ENCODE data around the gene TARS2.

The TARS2 gene

GRCh38 chr1:150521196-150521968, 34.2 kb downstream of the TARS2 start:
- TF ChIP-seq, protein P1, sequence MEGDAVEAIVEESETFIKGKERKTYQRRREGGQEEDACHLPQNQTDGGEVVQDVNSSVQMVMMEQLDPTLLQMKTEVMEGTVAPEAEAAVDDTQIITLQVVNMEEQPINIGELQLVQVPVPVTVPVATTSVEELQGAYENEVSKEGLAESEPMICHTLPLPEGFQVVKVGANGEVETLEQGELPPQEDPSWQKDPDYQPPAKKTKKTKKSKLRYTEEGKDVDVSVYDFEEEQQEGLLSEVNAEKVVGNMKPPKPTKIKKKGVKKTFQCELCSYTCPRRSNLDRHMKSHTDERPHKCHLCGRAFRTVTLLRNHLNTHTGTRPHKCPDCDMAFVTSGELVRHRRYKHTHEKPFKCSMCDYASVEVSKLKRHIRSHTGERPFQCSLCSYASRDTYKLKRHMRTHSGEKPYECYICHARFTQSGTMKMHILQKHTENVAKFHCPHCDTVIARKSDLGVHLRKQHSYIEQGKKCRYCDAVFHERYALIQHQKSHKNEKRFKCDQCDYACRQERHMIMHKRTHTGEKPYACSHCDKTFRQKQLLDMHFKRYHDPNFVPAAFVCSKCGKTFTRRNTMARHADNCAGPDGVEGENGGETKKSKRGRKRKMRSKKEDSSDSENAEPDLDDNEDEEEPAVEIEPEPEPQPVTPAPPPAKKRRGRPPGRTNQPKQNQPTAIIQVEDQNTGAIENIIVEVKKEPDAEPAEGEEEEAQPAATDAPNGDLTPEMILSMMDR (IDR thresholded peaks at IDR 0.05; ENCODE audit: control insufficient read depth, extremely low read depth, insufficient read depth), result no peak
- H3K4me3 ChIP-seq (ENCODE audit: low read depth, low read length), result no peak overlapping the region
- no peak for DNase-seq (ENCODE audit: low read depth)

DNA sequence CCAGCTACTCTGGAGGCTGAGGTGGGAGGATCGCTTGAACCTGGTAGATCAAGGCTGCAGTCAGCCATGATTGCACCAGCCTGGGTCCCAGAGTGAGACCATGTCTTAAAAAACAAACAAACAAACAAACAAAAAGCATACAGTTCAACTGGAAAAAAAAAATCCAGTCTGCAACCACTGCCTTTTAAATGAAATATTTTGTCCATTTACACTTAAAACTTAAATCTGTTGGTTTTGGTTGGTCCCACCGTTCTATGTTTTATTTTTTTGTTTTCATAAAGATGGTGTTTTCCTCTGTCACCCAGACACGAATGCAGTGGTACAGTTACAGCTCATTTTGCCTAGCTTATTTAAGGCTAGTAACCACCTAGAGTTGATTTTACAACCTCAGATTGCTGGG, 38.1 kb downstream of the TARS2 start:
- H3K4me3 ChIP-seq (ENCODE audit: low read depth, low read length), result no peak overlapping the region
- DNase-seq (ENCODE audit: low read depth), result no peak
- TF ChIP-seq, protein P1 (IDR thresholded peaks at IDR 0.05; ENCODE audit: control insufficient read depth, extremely low read depth, insufficient read depth), result no peak

DNA sequence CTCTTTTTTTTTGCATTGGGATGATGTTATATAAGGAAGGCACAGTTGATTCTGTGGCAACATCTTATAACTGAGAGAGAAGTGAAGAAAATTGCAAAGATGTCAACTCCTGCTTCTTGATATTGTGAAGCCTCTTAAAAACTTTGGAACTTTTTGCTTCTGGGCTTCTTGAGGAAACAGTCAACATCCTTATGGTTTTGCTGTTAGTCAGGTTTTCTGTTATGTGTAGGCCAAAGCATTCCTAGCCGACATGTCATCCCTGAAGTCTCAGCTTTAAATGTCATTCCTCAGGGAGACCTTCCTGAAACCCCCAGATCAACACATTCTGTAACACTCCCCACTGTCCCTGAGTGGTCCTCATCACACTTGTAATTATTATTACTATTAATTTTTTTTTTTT, 41.0 kb downstream of the TARS2 start:
- DNase-seq (ENCODE audit: low read depth), result no peak
- H3K4me3 ChIP-seq (ENCODE audit: low read depth, low read length), result no peak overlapping the region
- TF ChIP-seq, protein P1 (IDR thresholded peaks at IDR 0.05; ENCODE audit: control insufficient read depth, extremely low read depth, insufficient read depth), result no peak

- DNase-seq (ENCODE audit: low read depth), result no peak
- TF ChIP-seq, protein P1 (IDR thresholded peaks at IDR 0.05; ENCODE audit: control insufficient read depth, extremely low read depth, insufficient read depth), result no peak
Observed at GRCh38 chr1:150529017-150529416, 41.8 kb downstream of the TARS2 start.

GRCh38 chr1:150530491-150531159, 43.4 kb downstream of the TARS2 start:
- H3K4me3 ChIP-seq (ENCODE audit: low read depth, low read length), result no peak overlapping the region
- TF ChIP-seq, protein P1 (IDR thresholded peaks at IDR 0.05; ENCODE audit: control insufficient read depth, extremely low read depth, insufficient read depth), result no peak
- DNase-seq (ENCODE audit: low read depth), result no peak

More at GRCh38 chr1:150529017-150529416, 41.8 kb downstream of the TARS2 start:
- H3K4me3 ChIP-seq (ENCODE audit: low read depth, low read length), result no peak overlapping the region

DNA sequence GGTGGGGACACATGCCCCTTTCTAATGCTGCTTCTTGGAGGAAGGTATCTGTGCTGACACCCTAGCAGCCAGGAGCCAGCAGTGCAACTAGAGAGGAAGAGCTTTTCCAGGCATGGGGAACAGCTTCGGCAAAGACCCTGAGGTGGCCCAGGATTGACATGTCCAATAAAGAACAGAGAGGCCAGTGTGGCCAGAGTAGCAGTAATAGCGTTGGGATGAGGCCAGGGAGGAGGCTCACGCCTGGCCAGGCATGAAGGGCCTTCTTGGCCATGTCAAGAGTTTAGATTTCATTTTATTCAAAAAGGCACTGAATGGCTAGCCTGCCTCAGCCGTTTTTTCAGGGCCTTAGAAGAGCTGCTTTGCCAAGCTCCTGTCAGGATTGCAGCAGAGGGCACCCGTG, 45.6 kb downstream of the TARS2 start:
- TF ChIP-seq, protein P1 (IDR thresholded peaks at IDR 0.05; ENCODE audit: control insufficient read depth, extremely low read depth, insufficient read depth), result no peak
- no peak for DNase-seq (ENCODE audit: low read depth)
- no peak overlapping the region for H3K4me3 ChIP-seq (ENCODE audit: low read depth, low read length)
